Measurements from ENCODE around the gene ATAD3B.
"Not testable (repeated sequence)": the region's sequence is repeated elsewhere in the genome, so short reads cannot be mapped to it uniquely, and the experiment has no call there.

The ATAD3B gene

GRCh38 chr1:1433804-1434130 lies 37.8 kb upstream of the ATAD3B start:
- no peak for DNase-seq

- DNase-seq, result no peak
These were observed 37.3 kb upstream of the ATAD3B start for GRCh38 chr1:1434131-1434823.

- no peak for DNase-seq
These were observed 36.8 kb upstream of the ATAD3B start for GRCh38 chr1:1434824-1435105.

GRCh38 chr1:1435106-1435903 lies 36.3 kb upstream of the ATAD3B start, which contains the start of gene VWA1:
VWA1 (plus strand) TSS chr1:1435690; CDS start chr1:1435749, 59 bp downstream.
- no peak for DNase-seq

- DNase-seq, result no peak
These were observed 35.5 kb upstream of the ATAD3B start for GRCh38 chr1:1435911-1436629.

- DNase-seq, result no peak
These were observed 34.9 kb upstream of the ATAD3B start for GRCh38 chr1:1436630-1437032.

GRCh38 chr1:1437033-1437903 lies 34.3 kb upstream of the ATAD3B start:
- DNase-seq, result no peak

- DNase-seq, result no peak
These were observed 33.6 kb upstream of the ATAD3B start for GRCh38 chr1:1437904-1438376.

GRCh38 chr1:1438531-1439381 lies 32.8 kb upstream of the ATAD3B start:
- DNase-seq, result no peak

GRCh38 chr1:1439546-1440261 lies 31.9 kb upstream of the ATAD3B start:
- DNase-seq, result no peak

GRCh38 chr1:1440262-1441001 lies 31.1 kb upstream of the ATAD3B start:
- DNase-seq, result no peak

- no peak for DNase-seq
These were observed 30.3 kb upstream of the ATAD3B start for GRCh38 chr1:1441002-1441888.

- DNase-seq, result no peak
These were observed 29.3 kb upstream of the ATAD3B start for GRCh38 chr1:1442069-1442770.

- DNase-seq, result not testable (repeated sequence)
These were observed 24.9 kb upstream of the ATAD3B start for GRCh38 chr1:1446631-1447030.

GRCh38 chr1:1449099-1449739 lies 22.3 kb upstream of the ATAD3B start, which contains the start of gene ATAD3C:
ATAD3C (plus strand) TSS chr1:1449689; CDS start chr1:1450684, 995 bp downstream.
- DNase-seq, result no peak

- DNase-seq, result not testable (repeated sequence)
These were observed 20.9 kb upstream of the ATAD3B start for GRCh38 chr1:1450616-1451015.

GRCh38 chr1:1451696-1452364 lies 19.7 kb upstream of the ATAD3B start:
- no peak for DNase-seq

Data from NCI-H1436 treated with DMSO at 0.1 percent for 48 hours (cell line).